Measurements from ENCODE around the gene SP3. TPM values are rescaled to one million over a fixed set of nuclear protein-coding genes. Genes with fewer than 3 reads are reported as not detected.
A peak's percentile ranks its signal among the peaks of the same experiment; 100 is the strongest.

Gene SP3
- total and polyA plus RNA-seq, 9 of the 15 experiments (the other 6 are each of a cell fraction or from before 2014, with no cell fraction given), result 12.0 to 106 (median 74.9) TPM

GRCh38 chr2:173947131-173947530, 18.0 kb downstream of the SP3 start:
- DNase-seq (ENCODE audit: extremely low read depth in 1 of 4, low spot score in 3 of 4) (no peak), FAIRE-seq (peak; percentile 23), ATAC-seq (no peak)
- ChIA-PET CTCF (ENCODE audit: low intra/inter-chr PET ratio) (no interaction called here), POLR2A (interaction anchor here (0.6 to 1.4 kb wide), 2 partner anchors 14 to 19 kb away, joined by 3 to 4 read pairs; no protein-coding TSS in a partner anchor)
- H3K36me3 ChIP-seq (ENCODE audit: control insufficient read depth, insufficient read depth, low read length), result peaks cover 28% of the 10 kb centered on the region; the same call in 2 of the 3 replicates
- peaks cover 3 to 8% of the 10 kb centered on the region in 2 experiments; a peak in 3 of 5 replicates for H3K4me1 ChIP-seq (replicated peaks in 1 of 2; ENCODE audit: control insufficient read depth in 2 of 2, insufficient read depth in 2 of 2, low read length in 2 of 2)
- BruUV-seq (replicated peaks), result TSS peak; percentile 2
- no peak overlapping the region for H3K4me3 ChIP-seq
- in situ Hi-C loops (cut with MboI), result loop anchor here (10.0 kb wide), 1 partner anchor 1218 kb away; the partner anchor contains the start of gene ATF2
- no peaks in the 10 kb centered on the region for H3K9me1 ChIP-seq (ENCODE audit: control insufficient read depth, insufficient read depth, low read length)
- H3K27ac ChIP-seq (ENCODE audit: extremely low read depth, low read depth, low read length), result no peak overlapping the region
- H4K20me1 ChIP-seq (replicated peaks; ENCODE audit: control insufficient read depth, insufficient read depth, low read length), result peaks cover 7% of the 10 kb centered on the region
- H3K27me3 ChIP-seq (ENCODE audit: control insufficient read depth in 2 of 2, insufficient read depth in 2 of 2, low read length in 2 of 2), result no peaks in the 10 kb centered on the region
- H3K9ac ChIP-seq (ENCODE audit: insufficient read depth in 1 of 2, low read depth in 2 of 2, low read length in 2 of 2), result no peak overlapping the region
- no peak for TF ChIP-seq RREB1 (CRISPR knock-in tag; IDR thresholded peaks at IDR 0.05)
- H3K79me2 ChIP-seq (ENCODE audit: control insufficient read depth, insufficient read depth, low read length), result peaks cover 100% of the 10 kb centered on the region
- no peak overlapping the region for H3K4me2 ChIP-seq (ENCODE audit: insufficient read depth, low read length)
- H2AFZ ChIP-seq (ENCODE audit: low read depth, low read length), result no peak overlapping the region
- intact Hi-C loops (cut with micrococcal nuclease), result no loop called here
- H3K9me3 ChIP-seq (replicated peaks; ENCODE audit: control insufficient read depth, insufficient read depth, low read depth, low read length), result no peaks in the 10 kb centered on the region
- WGBS (ENCODE audit: insufficient coverage, low coverage, missing lambda C conversion rate), result 68% methylated on average over 3 of the region's 3 CpGs

All from K562 (cell line).